Prostate gland (tissue), 2 donors: ENCODE measurements around the gene CTPS1.

Experiments used
- CTCF ChIP-seq, 4 experiments: fragments of 200-600 bp in 2 of 4; fragments of 450-650 bp in 2 of 4; sonication (generic) in 2 of 4; IDR thresholded peaks; 1 replicate in 3 of 4; 2 replicates in 1 of 4; pipeline ENCODE4 v1.5.1; 2016 to 2019; ENCODE audit warnings: antibody characterized with exemption in 4 of 4, mild to moderate bottlenecking in 2 of 4, moderate library complexity in 2 of 4
- POLR2A ChIP-seq: fragments of 450-650 bp; IDR thresholded peaks from one replicate; pipeline ENCODE4 v1.6.1; 2016; ENCODE audit warnings: antibody characterized with exemption, mild to moderate bottlenecking

- TF ChIP-seq CTCF (IDR thresholded peaks at IDR 0.05) (no peak), POLR2A (no peak)
Measured at GRCh38 chr1:40986328-40986783, 6.9 kb downstream of the CTPS1 start.
